NCI-H526 (cell line): ENCODE results near the gene AGR2.
"Not testable (repeated sequence)": the region's sequence is repeated elsewhere in the genome, so short reads cannot be mapped to it uniquely, and the experiment has no call there.

Source experiments
- DNase-seq, 2 experiments: peaks; one replicate each; lab custom pipeline; 2025; lab: John Stamatoyannopoulos, UW

Gene AGR2

DNA sequence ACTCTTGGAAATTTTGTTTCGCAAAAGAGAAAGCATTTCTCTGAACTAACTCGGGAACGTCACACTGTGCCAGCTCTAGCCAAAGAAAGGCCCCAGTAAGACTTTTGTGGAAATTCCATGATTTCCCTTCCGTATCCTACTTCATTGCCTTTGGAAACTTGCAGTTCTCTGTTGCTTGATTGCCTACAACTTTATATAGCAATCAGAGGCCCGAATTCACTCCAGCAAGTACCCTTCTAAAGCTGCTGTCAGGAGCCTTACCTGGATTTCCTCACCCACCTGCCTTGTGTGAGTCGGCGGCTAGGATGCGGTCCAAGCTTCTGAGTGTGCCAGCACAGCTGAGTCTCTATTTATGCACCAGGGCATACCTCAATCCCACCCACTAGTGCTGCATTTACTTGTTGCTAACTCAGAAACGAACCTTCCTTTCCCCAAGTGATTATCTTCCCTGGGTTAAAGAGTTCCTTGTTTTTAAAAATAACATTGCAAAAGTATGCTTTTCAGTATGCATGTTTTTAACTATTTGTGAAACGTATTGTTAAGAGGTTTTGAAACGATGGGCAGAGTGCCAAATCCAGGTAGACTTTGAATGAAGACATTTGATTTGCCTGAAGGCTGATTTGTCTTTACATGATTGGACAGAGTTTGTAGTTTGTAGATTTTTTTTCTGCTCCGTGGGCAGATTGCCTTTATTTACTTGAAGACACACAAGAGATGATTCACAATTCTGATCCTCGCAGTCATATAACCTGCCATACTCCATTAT is at the start of gene AGR2:
TSS of gene AGR2 (minus strand) at position 326 of the 766 bp plus-strand sequence. CDS start 3,203 bp downstream, outside the sequence.
- no peak for DNase-seq

DNA sequence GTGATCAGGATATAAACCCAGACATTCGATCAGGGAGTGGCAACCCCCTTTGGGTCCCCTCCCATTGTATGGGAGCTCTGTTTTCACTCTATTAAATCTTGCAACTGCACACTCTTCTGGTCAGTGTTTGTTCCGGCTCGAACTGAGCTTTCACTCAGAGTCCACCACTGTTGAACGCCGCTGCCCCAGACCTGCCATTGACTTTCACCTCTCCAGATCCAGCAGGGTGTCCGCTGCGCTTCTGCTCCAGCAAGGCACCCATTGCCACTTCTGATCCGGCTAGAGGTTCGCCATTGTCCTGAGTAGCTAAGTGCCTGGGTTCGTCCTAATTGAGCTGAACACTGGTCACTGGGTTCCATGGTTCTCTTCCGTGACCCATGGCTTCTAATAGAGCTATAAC is 48.4 kb upstream of the AGR2 start:
- DNase-seq, result not testable (repeated sequence)

DNA sequence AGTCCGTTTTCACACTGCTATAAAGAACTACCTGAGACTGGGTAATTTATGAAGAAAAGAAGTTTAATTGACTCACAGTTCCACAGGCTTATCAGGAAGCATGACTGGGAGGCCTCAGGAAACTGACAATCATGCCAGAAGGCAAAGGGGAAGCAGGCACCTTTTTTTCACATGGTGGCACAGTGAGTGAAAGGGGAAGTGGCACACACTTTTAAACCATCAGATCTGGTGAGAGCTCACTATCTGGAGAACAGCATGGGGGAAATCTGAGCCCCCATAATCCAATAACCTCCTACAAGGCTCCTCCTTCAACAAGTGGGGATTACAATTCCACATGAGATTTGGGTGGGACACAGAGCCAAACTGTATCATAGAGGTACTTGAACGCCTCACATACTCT is 47.0 kb upstream of the AGR2 start:
- no peak for DNase-seq

DNA sequence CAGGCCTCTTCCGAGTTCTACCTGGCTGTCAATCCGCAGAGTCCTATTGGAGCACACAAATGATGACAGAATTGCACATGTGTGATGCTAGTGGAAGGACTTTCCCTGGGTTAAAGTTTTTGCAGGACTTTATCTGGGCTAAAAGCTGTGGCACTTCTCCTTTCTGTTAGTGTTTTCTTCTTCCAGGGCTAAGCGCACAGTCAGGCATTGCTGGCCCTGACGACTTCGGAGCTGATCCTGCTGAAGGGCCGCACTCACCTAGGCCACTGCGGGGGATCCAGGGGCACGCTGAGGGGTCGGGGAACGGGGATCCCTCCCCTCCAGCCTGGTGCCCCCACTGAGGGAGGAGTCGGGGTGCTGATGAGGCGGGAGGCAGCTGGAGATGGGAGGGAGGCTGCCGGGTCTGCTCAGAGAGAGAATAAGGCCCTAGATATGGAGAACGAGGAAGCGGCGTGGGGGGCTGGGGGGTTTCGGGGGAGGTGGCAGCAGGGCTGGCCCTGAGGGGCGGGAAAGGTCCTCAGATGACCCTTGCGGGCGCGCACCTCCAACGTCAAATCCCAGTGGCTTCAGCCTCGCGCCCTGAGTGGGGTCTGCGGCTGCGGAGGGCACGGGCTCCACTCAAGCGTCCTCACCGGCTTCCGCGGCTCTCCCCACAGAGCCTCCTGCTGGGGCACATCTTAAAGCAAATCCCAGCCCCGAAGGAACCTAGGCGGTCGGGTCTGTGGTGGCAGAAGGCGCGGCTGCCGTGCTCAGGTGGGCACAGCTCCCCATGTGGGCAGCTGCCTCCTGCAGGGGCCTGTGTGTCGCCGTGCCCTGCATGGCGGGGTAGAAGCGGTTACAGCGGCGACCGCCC is 46.0 kb upstream of the AGR2 start:
- DNase-seq, result no peak

DNA sequence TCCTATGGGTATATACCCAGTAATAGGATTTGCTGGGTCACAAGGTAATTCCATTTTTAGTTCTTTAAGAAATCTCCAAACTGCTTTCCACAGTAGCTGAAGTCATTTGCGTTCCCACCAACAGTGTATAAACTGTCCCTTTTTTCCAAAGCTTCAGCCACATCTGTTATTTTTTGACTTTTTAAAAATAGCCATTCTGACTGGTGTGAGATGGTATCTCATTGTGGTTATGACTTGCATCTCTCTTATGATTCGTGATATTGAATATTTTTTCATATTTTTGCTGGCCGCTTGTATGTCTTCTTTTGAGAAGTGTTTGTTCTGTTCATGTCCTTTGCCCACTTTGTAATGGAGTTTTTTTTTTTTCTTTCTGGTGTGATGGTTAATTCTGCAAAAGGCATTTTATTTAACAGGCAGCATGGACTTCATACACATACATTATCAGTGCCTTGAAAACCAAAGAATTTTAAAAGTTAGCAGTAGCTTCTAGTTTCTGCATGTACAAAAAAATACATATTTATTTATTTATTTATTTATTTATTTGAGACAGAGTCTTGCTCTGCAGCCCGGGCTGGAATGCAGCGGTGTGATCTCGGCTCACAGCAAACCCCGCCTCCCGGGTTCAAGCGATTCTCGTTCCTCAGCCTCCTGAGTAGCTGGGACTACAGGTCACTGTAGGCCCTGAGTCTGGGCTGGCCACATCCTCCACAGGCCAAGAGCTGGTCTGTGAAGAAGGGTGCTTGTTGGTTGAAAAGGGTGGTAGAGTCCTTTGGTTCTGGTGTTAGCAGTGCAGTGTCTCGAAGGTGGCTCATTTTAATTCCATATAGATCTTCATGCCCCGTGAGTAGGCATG is 44.7 kb upstream of the AGR2 start:
- no peak for DNase-seq

DNA sequence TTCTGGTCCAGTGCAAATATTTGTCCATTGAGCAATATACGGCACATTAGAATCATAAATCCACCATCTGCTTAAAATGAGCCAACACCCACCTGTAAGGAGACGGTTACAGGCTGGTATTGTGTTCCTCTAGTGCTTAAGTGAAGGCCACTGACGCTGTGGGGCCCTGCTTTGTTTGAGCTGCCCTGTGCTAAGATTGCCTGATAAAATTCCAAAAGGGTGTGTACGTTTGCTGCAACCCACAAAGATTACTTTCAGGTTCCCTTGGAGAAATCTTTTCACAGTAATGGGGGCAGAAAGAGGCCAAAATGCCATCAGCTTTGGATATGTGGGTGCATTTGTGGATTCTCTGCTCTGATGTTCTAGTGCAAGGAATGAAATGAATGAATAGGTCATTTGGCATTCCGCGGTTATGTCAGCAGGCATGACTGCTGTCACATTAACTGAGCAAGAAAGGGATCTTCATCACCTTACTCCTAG is 42.6 kb upstream of the AGR2 start:
- DNase-seq, result peak; percentile 60 to 85

DNA sequence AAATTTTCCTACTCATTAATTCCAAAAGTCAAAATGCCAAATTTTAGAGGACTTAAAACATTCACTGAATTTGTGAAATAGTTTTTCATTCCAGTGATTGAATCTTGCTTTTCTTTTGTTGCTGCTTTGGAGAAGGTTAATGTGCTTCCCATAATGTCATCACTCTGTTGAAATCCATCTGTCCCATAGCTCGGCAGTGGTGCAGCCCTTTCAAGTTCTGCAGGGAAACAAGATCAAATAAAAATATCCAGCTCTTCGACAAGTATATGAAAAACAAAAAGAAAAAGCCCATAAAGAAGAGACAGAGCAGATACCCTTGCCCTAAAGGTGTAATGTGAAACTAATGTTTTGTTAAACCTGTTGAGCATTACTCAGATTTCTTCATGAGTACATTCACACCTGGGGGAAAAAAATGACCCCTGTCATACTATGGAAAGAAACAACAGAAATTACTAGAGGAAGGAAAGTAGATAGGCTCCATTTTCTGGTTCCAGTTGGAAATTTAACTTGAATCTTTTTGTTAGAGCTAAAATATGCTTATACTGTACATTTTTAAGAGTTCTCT is 41.9 kb upstream of the AGR2 start:
- peak in 1 of 2 experiments; percentile 11 for DNase-seq

DNA sequence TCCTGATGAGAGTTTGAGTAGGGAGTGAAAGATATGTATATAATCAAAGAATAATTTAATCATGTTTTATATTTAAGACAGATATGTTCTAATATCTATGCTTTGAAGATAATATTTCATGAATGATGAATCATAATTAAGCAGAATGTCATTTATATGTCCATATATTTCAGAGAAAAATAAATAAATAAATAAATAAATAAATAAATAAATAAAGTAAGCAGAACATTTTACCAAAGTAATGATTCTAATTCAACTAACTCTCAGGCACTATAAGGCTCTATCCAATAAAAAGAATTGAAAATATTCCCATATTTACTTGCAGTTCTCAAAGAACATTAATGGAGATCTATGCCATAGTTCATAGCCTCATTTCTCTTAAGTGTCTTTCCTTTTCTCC is 40.9 kb upstream of the AGR2 start:
- DNase-seq, result no peak

DNA sequence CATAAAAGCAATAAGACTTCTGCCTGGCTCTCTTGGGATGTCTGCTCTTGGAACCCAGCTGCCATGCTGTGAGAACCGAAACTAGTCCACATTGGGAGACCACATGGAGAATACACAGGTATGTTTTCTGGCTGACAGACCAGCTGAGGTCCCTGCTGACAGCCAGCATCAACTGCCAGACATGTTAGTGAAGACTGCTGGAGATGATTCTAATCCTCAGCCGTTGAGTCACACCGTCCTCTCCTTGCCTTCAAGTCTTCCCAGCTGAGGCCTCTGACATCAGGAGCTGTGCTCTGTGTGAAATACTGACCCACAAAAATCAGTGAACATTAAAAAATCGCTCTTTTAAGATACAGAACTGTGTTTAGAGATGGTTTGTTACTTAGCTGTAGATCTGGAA is 36.9 kb upstream of the AGR2 start:
- no peak for DNase-seq

DNA sequence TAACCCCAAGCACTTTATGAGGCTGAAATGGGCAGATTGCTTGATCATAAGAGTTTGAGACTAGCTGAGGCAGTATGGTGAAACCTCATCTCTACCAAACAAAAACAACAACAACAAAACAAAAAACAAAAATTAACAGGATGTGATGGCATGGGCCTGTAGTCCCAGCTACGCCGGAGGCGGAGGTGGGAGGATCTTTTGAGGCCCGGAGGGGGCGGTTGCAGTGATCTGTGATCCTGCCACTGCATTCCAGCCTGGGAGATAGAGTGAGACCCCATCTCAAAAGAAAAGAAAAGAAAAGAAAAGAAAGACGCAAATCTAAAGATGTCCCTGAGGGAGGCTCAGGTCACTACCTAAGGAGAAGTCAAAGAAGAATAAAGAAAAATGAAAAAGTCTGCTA is 35.3 kb upstream of the AGR2 start:
- DNase-seq, result no peak

DNA sequence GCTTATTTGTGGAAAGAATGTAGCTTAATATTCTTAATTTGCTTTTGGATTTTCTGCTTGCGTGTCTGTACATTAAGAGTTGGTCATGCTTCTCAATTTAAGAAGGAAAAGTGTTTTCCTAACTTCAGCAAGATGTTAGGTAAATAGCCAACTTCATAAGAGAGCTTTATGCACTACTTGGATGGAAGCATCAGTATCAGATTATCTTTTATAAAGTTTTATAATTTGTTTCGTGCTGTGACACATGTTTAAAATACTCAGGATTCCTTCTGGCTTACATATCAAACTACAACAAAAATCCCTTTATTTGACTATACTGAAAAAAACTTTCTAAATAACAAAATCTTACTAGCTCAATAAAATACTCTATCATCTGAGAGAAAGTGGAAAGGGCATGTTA is 34.8 kb upstream of the AGR2 start:
- no peak for DNase-seq

DNA sequence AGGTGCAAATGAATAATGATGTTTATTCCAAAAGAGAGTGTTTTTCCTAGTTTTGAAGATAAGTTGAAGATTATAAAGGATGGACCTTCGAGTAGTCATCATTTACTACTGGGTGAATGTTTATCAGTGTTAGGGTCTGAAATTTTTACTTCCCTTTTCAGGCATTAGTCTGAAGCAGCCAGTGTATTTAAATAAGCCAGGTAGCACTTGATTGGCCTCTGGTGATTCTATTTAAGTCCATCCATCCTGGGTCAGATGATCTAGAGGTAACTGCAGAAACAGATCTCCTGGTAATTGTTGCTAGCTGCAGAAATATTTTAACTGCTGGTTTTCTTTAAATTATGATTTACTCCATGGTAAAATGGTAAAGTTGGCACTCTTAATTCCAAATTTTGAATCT is 34.1 kb upstream of the AGR2 start:
- no peak for DNase-seq

DNA sequence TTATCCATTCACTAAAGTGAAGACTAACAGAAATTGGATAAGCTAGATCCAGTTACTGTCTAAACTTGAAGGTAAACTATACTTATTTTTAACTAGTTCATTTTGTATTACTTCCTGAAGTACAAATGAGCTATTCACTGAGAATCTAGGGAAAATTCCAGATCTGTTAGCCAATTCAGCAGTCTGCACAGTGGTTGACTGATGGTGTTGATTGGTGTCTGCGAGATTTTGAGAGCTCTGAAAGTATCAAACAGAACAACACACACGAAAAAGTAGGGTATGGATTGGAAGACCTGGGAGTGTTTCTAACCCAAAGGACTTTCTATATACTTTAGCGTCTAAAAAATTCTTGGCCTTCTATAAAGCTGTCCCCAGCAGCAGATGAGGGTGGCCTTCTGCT is 33.6 kb upstream of the AGR2 start:
- DNase-seq, result no peak

DNA sequence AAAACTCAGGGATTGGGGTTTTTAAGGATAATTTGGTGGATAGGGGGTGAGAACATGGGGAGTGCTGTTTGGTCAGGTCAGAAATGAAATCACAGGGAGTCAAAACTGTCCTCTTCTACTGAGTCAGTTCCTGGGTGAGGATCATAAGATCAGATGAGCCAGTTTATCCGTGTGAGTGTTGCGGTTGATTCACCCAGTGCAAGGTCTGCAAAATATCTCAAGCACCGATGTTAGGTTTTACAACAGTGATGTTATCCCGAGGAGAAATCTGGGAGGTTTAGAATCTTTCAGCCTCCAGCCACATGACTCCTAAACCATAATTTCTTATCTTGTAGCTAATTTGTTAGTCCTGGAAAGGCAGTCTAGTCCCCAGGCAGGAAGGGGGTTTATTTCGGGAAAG is 31.7 kb upstream of the AGR2 start:
- no peak for DNase-seq

DNA sequence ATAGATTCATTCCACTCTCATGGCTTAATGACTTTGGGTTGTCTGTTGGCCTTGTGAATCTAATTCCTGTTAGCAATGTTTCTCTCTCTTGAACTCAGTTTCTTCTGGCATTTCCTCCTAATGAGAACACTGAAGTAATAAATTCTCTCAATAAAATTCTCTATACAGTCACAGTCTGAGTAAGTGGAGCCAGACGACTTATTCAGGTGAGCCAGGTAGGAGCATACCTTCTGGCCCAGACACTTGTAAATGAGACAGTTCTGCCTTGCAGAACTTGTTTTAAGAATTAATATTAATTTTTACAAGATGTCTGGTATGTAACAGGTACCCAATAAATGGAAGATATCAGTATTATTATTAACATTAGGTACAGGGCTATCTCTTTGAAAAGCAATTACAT is 28.6 kb upstream of the AGR2 start:
- DNase-seq, result no peak

DNA sequence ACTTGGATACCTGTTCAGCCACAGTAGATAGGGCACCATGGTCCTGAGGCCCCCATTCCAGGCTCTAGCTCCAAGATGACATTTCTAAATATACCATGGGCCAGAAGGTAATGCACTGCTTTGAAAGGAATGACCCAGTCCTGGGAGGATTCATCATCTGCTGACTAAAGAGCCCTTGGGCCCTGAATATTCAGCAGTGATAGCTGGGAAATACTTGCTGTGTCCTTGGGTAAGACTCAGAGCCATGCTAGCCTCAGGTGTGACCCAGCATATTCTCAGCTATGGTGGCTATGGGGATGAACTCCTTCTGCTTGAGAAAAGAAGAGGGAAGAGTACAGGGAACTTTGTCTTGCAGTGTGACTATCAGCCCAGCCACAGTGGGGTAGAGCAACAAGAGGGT is 21.3 kb upstream of the AGR2 start:
- DNase-seq, result no peak

DNA sequence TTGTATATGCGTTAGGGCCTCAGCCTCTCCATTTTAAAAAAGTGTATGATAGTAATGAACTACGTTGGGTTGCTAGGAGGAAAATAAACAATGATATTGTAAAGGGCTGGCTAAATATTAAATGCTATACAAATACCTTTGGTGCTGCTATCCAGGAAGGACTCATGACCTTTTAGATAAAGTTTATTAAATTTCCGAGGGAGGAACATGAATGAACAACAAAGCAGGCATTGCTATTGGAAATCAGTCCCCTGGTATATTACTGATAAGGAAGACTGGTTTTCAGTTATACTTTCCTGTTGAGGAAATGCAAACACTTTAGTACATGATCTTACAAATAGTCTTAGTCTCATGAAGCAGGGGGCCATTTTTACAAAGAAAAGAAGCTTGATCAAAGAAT is 17.2 kb upstream of the AGR2 start:
- no peak for DNase-seq

DNA sequence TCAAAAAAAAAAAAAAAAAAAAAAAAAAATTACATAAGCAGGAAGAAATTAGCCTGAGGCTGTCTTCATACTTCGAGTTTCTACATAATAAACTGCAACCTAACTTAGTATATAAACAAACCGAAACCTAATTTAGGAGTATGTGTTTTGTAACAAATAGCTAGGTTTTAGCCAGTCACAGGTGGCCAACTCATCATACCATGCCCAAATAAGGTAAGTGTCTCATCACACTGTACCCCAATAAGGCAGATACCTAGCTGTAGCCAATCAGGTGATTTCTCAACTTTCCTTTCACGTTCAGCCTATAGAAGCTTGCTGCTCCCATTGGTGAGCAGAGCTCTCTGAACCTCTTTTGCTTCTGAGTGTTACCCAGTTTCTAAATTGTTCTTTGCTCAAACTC is 13.9 kb upstream of the AGR2 start:
- no peak for DNase-seq

DNA sequence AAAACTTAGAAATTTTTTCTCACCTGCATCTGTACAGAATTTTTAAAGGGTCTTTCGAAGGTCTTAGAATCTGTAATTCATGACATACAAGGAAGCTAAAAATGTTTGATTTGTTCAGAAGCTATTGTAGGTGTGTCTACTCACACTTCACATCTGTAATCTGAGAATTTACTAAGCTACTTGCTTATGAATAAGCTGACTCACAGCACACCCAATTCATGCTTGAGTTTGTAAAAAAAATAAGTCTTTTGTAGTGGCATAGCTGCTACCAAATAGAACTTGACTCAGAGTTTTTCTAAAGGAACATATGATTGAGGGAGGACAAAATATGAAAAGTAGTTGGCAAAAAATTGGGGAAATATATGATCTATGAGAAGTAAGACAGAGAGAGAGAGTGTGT is 12.7 kb upstream of the AGR2 start:
- no peak for DNase-seq

DNA sequence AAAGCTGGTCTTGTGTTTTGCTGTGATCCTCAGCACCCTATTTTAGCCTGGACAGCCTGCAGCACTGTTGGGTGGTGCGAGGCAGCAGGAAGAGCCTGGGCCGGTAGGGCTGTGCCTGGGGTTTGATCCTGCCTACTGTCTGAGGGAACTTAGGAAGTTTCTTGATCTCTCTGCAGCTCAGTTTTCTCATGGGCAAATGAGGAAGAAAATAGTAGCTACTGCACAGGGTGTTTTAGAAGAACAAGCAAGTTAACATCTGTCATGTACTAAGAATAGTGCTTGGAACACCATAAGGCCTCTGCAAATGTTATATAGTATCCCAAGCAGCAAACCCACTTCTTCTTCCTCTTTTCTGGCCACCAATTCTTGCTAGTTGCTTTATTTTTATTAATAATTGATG is 12.0 kb upstream of the AGR2 start:
- no peak for DNase-seq

DNA sequence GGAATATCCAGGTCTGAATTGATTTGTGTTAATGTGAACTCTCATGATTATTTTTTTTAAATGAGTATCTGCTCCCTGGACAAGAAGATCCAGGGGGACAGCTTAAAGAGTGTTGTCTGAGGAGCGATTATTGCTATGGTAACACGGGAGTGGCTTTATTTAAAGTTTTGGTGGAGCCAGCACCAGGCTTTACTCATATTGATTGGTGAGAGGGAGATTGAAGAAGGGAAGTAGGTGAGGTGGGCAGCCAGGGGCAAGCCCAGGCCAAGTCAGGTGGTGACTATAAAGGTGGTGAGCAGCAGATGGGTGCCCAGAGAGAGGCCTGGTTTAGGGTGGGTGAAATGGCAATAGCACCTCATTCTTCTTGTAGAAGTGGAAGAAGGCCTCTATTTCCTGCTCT is 10.2 kb upstream of the AGR2 start:
- no peak for DNase-seq

DNA sequence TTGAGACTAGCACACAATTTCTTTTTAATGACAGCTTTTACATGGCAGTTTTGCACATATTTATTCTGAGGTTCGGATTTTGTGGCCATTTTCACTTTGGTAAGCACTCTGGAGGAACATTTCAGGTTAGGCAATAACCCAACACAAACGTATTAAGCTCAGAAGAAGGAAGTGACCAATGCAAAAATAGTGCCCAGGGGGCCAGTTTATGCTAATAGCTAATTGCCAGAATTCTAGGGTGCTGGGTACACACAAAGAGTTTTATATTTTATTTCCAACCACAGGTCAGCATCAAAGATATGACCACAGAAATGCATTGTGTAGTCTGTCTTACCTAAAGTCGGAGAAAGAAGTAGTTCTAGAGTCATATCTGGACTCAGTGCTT is 8.4 kb upstream of the AGR2 start:
- no peak for DNase-seq
